Stimulated activated CD8-positive, alpha-beta memory T cell treated with anti-CD3 and anti-CD28 coated beads, Interleukin-4, amount 100 ng/mL, for 48 hours (primary cell): ENCODE measurements around the gene HOXA10.
A peak's percentile ranks its signal among the peaks of the same experiment; 100 is the strongest.

ENCODE experiments used
- DNase-seq: peaks from one replicate; pipeline ENCODE4 v3.0.0-alpha.2; 2020

Gene HOXA10

DNA sequence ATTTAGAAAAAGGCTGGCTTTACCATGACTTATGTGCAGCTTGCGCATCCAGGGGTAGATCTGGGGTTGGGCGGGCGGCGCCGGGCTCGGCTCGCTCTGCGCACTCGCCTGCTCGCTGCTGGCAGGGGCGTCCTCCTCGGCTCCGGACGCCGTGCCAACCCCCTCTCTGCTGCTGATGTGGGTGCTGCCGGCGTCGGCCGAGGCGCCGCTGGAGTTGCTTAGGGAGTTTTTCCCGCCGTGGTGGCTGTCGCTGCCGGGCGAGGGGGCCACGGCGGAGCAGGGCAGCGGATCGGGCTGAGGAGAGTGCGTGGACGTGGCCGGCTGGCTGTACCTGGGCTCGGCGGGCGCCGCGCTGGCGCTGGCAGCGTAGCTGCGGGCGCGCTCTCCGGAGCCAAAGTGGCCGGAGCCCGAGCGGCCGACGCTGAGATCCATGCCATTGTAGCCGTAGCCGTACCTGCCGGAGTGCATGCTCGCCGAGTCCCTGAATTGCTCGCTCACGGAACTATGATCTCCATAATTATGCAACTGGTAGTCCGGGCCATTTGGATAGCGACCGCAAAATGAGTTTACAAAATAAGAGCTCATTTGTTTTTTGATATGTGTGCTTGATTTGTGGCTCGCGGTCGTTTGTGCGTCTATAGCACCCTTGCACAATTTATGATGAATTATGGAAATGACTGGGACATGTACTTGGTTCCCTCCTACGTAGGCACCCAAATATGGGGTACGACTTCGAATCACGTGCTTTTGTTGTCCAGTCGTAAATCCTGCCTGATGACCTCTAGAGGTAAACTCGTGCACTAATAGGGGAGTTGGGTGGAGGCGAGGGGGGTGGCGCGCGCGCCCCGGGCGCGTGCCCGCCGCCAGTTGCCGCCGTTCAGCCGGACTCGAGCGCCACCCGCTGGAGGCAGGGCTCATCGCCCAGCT lies 30.8 kb downstream of the HOXA10 start, which contains the start of gene HOXA5:
Gene HOXA5 (minus strand): TSS at position 659 of the 927 bp plus-strand sequence. CDS start 74 bp downstream, at position 585.
- no peak for DNase-seq

DNA sequence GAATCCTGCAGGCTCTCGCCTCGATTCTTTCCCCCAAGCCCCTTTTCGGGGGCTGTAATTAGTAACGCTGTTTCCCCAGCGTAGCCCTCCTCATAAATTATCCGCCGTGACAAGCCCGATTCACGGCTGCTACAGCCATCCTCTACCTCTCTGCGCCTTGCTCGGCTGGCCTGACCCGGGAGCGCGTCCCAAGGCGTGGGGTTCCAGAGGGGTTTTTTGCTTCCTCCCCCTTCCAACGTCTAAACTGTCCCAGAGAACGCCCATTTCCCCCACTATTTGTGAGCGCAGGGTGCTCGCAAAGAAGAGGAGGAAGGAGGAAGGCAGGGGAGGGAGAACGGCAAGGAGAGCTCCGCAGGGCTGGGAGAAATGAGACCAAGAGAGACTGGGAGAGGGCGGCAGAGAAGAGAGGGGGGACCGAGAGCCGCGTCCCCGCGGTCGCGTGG lies 31.5 kb downstream of the HOXA10 start:
- no peak for DNase-seq

DNA sequence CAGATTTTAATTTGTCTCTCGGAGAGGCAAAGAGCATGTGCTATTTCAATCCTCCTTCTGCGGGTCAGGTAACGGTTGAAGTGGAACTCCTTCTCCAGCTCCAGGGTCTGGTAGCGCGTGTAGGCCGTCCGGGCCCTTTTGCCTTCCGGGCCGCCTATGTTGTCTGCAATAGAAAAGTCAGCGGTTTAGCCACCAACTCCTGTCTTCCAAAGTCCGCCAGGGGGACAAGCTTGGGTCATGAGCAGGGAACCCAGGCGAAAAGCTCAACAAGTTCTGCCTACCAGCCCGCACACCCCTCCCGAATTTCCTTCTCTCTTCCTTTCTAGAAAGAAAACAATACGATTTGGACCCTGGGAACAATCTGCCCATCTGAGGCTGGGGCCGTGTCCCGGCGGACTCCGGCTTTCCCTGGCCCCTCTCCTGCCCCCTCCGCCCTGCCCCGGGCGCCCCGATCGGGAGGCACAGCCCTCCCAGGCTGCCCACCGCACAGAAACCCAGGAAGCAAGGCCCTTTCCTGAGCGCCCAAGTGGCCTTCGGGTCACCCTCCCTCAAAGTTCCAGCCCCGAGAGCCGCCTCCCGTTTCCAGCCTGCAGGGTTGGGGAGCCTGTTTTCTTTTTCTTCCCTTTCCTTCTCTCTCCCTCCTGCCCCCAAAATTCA lies 32.1 kb downstream of the HOXA10 start:
- no peak for DNase-seq

DNA sequence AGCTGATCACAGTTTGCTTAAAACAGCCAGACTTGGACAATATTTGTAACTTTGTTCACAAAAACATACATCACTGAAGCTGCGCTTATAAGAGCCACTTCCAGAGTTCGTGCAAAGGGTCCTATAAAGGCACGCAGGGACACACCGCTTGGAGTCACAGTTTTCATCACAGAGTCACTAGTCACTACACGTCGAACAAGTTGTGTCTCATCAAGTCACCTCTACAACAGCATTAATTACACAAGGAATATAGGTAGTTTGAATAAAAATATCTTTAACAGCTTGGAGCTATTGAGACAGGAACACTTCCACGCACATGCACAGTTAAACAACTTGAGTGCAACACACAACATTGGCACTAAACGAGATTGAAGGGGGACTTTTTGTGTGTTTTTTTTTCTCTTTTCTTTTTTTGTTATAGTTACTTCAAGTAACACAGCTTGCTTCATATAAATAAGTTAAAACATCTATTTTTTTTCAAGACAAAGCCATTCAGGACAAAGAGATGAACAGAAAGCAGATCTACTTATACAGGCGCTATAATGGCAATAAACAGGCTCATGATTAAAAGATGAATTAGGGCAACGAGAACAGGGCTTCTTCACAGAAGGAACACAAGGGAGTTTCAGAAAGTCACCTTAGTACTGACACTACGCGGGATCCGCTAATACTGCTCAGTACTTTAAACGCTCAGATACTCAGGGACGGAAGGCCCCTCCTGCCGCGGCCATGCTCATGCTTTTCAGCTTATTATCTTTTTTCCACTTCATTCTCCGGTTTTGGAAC lies 32.8 kb downstream of the HOXA10 start:
- no peak for DNase-seq

DNA sequence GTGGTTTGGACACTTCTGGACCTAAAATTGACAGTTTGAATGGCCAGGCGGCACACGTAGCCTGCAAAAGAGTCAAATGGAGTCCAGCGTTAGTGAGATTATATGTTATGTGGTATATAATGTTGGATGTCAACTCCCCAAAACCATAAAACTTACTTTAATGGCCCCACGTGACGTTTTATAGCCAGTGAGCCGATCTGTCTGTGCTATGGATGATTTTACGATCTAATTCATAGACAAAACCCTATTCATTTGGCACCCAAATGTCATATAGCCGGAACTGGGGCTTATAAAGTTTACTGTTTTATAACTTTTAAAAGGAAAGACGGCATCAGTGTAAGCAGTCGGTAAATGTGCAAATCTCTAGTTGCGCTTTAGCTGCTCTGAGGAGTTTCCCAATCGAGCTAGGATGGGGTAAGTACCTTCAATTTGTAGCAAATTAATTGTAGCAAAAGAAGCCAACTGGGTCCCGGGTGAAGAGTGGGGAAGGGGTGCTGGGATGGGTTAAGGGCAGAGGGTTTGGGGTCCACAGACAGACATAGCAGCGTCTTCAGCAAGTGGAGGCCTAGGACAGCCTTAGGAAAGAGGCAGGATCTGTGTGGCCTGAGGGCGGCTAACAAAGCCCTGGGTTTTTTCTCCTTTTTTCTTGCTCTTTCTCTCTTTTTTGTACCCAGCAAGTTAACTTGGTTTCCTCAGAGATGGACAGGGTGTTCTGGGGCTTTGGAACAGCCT lies 33.8 kb downstream of the HOXA10 start:
- no peak for DNase-seq

DNA sequence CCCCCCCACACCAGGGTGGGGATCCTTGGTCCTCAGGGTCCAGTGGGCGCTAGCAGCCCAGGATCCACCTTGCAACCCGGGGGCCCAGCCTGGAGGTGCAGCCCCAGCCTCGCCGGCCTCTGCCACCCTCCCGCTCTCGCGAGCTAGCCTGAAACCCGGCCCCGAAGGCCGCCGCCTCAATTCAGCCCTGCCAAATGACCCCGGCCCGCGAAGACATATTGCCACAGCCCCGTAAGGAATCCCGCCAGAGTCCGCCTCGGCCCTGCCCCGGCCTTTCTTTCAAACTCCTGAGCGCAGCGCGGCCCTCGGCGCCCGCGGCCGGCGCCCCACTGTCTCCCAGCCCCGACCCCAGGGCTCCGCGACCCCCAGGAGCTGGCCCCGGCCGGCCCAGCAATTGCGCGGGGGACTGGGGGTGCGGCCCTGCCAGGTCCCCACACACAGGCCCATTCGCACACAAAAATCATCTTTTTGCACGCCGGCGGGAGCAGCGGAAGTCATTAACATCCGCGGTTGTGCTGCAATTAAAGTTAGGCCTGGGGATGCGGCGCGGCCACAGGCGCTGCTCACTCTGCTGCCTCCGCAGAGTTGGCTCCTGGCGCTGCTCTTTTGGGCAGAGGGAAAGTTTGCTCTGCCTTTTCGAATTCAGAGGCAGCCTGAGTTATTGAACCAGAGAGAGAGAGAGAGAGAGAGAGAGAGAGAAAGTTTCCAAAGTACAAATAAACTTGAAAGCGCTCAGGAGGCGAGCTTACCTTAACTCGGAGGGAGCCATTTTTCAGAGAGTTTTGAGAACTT lies 34.6 kb downstream of the HOXA10 start:
- no peak for DNase-seq

DNA sequence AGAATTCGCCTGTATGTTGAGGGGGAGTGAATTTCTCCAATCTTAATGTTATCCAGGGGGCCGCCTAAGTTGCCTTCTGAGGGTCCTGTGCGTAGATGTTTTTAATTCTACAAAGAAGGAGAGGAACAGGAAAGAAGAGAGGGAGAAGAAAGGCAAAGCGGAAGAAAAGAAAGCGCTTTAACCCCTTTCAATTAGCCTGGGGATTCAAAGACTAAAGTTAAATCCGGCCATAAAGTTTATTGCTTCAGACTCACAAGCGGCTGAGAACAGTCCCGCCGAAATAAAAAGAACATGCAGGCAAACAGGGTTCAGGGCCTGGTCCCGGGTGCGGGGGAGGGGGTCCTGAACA lies 35.2 kb downstream of the HOXA10 start:
- no peak for DNase-seq

DNA sequence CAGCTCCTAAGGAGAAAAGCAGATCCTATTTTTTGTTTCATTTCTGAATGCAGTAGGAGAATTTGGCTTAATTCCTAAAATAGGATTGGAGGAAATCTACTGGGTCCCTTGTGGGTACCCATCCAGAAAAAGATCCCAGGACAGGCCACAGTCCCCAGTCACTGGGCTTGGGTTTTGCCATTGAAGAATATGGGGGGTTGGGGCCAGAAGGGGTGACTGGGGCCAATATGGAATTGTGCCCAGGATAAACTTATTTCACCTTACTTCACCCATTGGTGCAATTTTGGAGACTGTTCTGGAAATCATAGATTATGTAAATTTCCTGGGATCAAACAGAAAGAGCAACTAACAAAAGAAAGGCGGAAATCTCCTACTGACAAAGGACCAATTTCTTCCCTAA lies 35.6 kb downstream of the HOXA10 start:
- DNase-seq, result no peak

DNA sequence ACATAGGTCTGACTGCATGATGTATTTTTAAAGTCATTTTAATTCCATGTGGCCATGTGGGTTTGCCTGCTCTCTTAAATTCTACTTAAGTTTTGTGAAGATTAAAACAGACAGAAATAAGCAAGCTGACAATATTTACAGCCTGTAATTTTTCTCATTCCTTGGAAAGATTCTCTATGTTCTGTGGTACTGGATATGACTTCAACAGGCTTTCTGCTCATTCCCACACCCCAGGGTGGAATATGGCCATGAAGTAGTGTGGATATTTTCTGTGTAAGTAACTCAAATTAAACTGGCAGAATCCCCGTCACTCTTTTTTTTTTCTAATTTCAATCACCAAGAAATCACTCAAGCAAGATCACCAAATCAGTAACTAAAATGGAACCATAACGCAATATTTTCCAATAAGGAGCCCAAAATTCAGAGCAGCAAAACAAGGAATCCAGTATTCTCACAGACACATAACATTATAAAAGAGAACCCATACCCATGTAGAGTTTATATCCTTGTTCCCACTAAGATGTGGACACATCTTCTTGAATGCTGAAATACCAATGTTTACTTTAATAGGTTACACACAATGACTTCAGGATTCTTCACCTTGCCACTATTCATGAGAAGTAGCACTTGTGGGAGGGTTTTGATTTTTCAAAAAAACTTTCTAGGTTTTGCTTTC lies 36.3 kb downstream of the HOXA10 start:
- no peak for DNase-seq

DNA sequence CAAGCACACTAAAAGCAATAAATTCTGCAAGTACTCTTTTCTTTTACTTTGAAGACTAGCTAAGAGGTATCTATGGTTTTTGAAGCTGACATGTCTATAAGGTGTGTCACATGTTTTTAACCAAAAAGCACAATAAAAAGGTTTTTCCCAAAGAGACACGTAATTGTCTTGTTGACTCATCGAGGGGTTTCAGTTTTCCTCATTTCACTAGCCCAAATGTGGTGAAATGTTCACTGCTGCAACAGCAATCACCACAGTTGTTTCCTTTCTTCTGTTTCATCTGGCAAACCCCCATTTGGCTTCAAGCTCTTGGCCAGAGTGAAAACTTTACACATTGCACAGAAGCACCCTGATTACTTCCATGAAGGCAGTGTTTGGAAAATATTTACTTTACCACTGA lies 39.7 kb downstream of the HOXA10 start:
- DNase-seq, result no peak

DNA sequence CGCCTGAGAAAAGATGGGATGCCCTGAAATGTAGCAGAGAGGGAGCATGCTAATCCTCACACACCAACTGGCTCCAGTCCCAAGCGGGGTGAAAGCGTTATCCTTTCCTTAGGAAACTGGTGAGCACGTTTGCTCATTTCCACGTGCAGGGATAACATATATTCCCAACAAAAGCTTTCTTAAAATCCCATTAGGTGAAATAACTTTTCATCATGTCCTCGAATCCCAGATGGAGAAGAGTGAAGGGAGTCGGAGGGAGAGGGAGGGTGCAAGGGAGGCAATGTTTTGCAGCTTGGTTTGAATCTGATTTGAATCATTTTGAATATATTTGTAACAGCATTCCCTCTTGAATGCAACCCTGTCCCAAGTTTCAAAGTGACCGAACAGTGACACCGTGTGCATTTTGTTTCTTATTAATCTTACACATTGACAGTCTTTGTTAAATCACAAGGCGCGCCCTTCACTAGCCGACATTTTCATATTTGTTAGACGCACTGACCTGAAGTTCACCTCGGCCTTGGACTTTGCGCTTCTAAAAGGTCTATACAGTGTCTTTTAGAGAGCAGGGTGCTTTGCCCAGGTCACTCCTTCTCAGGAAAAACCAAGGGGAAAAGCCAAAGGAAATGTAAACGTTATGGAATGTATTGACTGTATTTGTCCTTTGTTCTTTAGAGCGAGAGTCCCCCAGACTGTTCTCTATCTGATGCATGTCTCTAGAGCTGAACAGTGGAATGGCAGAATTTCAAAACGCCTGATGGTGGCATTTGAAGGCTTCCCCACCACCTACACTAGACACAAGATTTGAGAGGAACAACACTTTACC lies 40.5 kb downstream of the HOXA10 start:
- no peak for DNase-seq

DNA sequence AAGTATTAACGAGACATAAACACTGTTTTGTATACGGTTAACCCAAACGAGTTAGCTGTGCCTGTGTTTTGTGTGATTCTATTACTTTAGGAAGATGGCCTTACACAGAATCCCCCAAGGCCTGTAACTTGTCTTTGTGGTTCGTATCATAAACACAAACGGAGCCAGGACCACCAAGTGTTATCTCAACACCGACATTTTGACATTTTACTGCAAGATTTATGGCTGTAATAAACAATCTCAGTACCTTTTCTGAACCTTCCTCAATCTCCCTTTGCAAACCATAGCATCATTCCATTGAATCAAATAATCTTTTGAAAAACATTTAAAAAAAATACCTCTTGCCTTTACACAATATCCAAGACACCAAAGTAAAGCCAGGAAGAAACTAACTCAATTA lies 41.1 kb downstream of the HOXA10 start:
- DNase-seq, result no peak

DNA sequence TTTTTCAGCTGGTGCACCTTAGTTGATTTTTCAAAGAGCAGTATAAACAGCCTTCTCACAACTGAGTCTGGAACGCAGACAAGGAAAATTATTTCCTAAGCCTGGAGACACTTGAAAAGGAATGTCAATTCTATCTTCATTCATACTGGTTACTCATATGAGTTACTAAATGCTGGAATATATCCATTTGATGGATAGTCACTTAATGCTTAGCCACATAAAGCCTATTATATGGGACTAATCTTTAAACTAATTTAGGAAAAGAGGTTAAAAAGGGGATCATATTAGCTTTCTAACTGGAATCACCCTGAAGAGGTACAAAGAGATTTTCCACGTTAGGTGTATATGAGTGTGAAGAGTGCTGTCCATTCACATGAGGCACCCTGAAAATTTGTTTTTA lies 41.9 kb downstream of the HOXA10 start:
- DNase-seq, result no peak

DNA sequence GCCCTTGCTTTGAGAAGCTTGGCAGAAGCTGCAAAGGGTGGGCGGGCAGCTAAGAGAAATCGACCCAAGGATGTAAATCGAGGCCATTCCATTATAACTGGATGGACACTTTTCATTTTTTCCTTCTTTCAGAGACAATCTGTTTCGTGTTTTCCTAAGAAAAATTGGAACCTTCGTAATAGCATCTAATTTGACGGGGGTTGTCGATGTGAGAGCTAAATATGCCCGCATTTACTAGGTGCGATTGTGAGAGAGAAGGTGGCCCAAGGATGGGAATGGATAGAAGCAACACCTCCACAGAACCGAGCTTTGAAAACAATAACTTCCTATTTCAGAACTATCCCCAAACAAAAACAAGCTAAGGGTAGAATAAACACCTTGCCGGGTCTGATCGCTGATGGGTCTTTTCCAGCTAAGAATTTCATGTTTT lies 42.7 kb downstream of the HOXA10 start:
- DNase-seq, result no peak

DNA sequence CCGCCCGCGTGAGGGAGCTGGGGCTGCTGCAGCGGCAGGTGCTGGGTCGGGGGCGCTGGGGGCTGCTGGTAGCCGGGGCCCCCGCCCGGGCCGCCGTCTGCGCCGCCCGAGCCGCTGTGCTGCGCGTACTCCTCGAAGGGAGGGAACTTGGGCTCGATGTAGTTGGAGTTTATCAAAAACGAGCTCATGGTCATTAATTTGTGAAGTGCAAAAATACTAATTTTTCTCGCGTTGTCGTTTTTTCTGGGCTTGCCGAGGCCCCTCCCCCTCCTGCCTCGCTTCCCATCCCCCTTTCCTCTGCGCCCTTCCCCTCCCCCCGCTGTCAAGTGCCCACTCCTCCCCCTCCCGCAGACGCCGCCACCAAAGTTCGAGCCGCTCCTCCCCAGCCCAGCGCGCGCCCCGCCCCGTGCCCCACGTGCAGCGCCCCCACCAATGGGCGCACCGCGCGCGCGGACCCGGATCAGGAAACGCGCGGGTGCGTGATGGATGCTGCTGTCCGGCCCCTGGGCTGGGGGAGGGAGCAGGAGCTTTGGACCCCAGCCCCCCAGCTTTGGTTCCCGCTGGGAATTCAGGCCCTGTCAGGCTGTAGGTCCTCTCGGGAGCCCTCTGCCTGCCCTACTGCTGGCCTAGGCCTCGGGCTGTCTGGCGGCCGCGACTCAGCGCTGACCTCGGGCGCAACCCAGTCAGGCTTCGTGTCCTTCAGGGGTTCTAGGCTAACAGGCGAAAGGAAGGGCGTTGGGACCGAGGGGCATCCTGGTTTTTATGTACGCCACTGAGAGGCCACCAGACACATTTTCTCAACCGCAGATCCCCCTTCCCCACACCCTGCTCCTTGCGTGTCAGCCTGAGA lies 43.4 kb downstream of the HOXA10 start, which contains the start of gene HOXA4:
Gene HOXA4 (minus strand): TSS at position 218 of the 850 bp plus-strand sequence. CDS start 24 bp downstream, at position 194.
- DNase-seq, result peak; percentile 74

DNA sequence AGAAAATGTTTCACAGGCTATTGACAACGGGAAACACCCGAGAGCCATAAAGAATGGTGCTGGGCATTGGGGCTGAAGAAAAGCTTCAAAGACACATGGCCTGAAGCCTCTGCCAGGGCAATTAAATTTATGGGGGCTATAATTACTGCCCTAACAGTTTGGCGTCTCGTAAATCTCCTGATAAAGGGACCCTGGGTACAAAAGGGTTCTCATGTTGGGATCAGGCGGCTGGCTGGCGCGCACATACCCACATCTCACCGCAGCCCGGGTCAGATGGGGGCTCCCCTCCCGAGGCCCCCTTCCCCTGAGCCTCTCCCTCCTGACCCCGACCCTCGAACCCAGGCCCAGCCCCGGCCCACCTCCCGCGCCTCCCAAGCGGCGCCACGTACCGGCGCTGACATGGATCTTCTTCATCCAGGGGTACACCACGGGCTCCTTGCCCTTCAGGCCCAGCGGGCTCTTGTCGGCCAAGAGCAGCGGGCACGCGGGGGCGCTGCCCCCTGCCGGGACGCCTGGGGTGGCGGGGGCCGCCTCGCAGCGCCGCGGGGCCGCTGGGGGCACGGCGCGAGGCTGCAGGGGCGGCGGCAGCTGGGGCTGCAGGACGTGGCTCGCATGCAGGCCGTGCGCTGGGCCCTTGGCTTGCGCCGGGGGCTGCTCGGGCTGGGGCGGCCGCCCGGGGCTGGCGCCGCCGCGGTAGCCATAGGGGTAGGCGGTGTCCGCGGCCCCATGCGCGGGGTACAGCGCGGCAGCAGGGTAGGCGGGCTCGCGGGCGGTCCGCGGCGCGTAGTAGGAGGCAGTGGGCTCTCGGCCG lies 44.2 kb downstream of the HOXA10 start:
- no peak for DNase-seq

DNA sequence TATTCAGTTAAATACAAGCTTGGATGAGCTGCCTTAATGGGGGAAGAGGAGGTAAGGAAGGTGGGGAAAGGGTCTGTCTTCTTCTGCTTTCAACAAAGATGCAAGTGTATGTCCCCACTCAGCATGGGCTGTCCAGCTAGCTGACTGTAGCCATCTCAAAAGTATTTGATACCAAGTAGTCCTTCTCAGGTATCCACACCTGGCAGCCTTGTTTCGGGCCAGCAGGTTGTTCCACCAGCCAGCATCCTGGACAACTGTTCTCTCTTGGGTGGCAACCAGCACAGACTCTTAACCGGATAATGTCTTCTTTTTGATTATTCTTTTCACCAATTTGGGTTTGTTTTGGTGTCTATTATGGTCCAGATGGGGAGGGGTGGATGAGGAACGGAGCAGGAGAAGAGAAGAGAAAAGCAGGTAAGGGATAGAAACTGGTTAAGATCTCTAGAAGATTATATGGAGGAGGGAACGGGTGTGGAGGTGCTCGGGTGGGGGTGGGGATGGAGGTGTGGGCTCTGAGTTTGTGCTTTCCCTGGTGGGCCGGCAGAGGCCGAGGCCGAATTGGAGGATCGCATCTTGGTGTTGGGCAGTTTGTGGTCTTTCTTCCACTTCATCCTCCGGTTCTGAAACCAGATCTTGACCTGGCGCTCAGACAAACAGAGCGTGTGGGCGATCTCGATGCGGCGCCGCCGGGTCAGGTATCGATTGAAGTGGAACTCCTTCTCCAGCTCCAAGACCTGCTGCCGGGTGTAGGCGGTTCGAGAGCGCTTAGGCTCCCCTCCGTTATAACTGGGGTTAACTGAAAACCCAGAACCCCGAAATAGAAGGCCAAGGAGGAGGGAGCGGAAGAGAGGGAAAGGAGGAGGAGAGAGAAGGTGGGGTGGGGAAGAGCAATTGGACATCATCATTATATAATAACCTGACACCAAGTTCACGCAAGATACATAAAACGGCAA lies 45.1 kb downstream of the HOXA10 start:
- DNase-seq, result no peak
